HG02870 (cell line): ENCODE data around the gene EFNA3.
"Not testable (repeated sequence)": the region's sequence is repeated elsewhere in the genome, so short reads cannot be mapped to it uniquely, and the experiment has no call there.

ENCODE experiments used
- ATAC-seq: cut with Tn5 transposase; IDR thresholded peaks from one replicate; pipeline ENCODE4 v1.9.1; 2021; ENCODE audit warnings: mild to moderate bottlenecking, moderate library complexity; ENCODE audit not compliant: unreplicated experiment

The EFNA3 gene

GRCh38 chr1:155108296-155108695, 29.7 kb downstream of the EFNA3 start:
- ATAC-seq: no peak

GRCh38 chr1:155110381-155110780, 31.7 kb downstream of the EFNA3 start:
- ATAC-seq: no peak

- no peak for ATAC-seq
These were observed 32.2 kb downstream of the EFNA3 start for GRCh38 chr1:155110826-155111225.

GRCh38 chr1:155113450-155113980, 34.9 kb downstream of the EFNA3 start:
- no peak for ATAC-seq

- ATAC-seq: no peak
These were observed 37.6 kb downstream of the EFNA3 start for GRCh38 chr1:155116113-155116764.

GRCh38 chr1:155117610-155118009, 39.0 kb downstream of the EFNA3 start:
- ATAC-seq: no peak

- ATAC-seq: not testable (repeated sequence)
These were observed 39.5 kb downstream of the EFNA3 start for GRCh38 chr1:155118090-155118489.

- ATAC-seq: no peak
These were observed 41.6 kb downstream of the EFNA3 start for GRCh38 chr1:155120253-155120652.

- no peak for ATAC-seq
These were observed 42.6 kb downstream of the EFNA3 start for GRCh38 chr1:155121249-155121648.

GRCh38 chr1:155122308-155122707, 43.7 kb downstream of the EFNA3 start:
- ATAC-seq: no peak

- no peak for ATAC-seq
These were observed 45.2 kb downstream of the EFNA3 start for GRCh38 chr1:155123801-155124200.

GRCh38 chr1:155124503-155125463, 46.1 kb downstream of the EFNA3 start:
- no peak for ATAC-seq

- no peak for ATAC-seq
These were observed 46.9 kb downstream of the EFNA3 start for GRCh38 chr1:155125511-155125945.

- no peak for ATAC-seq
These were observed 47.4 kb downstream of the EFNA3 start for GRCh38 chr1:155125946-155126555.

- no peak for ATAC-seq
These were observed 48.0 kb downstream of the EFNA3 start for GRCh38 chr1:155126556-155127104.

- no peak for ATAC-seq
These were observed 48.7 kb downstream of the EFNA3 start, which contains the start of gene EFNA1 for GRCh38 chr1:155127105-155127966. Gene EFNA1 (plus strand): TSS chr1:155127876. CDS start chr1:155127978, 102 bp downstream.

- ATAC-seq: no peak
These were observed 49.5 kb downstream of the EFNA3 start for GRCh38 chr1:155127967-155128754.

GRCh38 chr1:155128755-155129473, 50.3 kb downstream of the EFNA3 start:
- no peak for ATAC-seq
